Suprapubic skin (tissue), 4 donors: Measurements from ENCODE around the gene ACAA2. TPM values are rescaled to one million over a fixed set of nuclear protein-coding genes. Genes with fewer than 3 reads are reported as not detected.
A peak's percentile ranks its signal among the peaks of the same experiment; 100 is the strongest.

Experiments
- DNase-seq, 2 donors: peaks; one replicate each; pipeline ENCODE4 v3.0.0-alpha.2; 2019; ENCODE audit warnings: low spot score in 2 of 2
- H3K27ac ChIP-seq: fragments of 200-600 bp; sonication (generic); one replicate; pipeline ENCODE4 v1.5.1; 2019
- H3K27me3 ChIP-seq: fragments of 200-600 bp; sonication (generic); one replicate; pipeline ENCODE4 v1.5.1; 2019
- H3K36me3 ChIP-seq: fragments of 200-600 bp; sonication (generic); one replicate; pipeline ENCODE4 v1.5.1; 2019
- H3K4me1 ChIP-seq: fragments of 200-600 bp; sonication (generic); one replicate; pipeline ENCODE4 v1.5.1; 2019
- H3K4me3 ChIP-seq: fragments of 200-600 bp; sonication (generic); one replicate; pipeline ENCODE4 v1.5.1; 2019; ENCODE audit warnings: mild to moderate bottlenecking
- H3K9me3 ChIP-seq: fragments of 200-600 bp; sonication (generic); one replicate; pipeline ENCODE4 v1.5.1; 2019
- EP300 ChIP-seq: sonication (generic); formaldehyde crosslinking; IDR thresholded peaks from one replicate; pipeline ENCODE4 v1.6.1; 2017; ENCODE audit warnings: antibody characterized with exemption
- POLR2A ChIP-seq, 2 donors: fragments of 450-650 bp; IDR thresholded peaks; one replicate each; pipeline ENCODE4 v1.6.1; 2017; ENCODE audit warnings: antibody characterized with exemption in 2 of 2, mild to moderate bottlenecking in 2 of 2, moderate library complexity in 2 of 2
- POLR2AphosphoS5 ChIP-seq, 3 donors: sonication (generic); formaldehyde crosslinking; IDR thresholded peaks; one replicate each; pipeline ENCODE4 v1.6.1; 2017; ENCODE audit warnings: antibody characterized with exemption in 3 of 3
- WGBS: methylation state at CpG from one replicate; pipeline ENCODE4 v1.1.5; 2018; 5-methylcytosine and 5-hydroxymethylcytosine counted together
- total RNA-seq, 4 donors: library from RNA; depleted of rRNA; stranded (reverse); fragments of >200 nt; gene quantifications; one replicate each; pipeline ENCODE4 v1.1.0, GENCODE V29; 2016
- TF ChIP-seq, protein P1 (sequence below), 2 donors: fragments of 200-600 bp in 1 of 2; fragments of 450-650 bp in 1 of 2; sonication (generic) in 1 of 2; IDR thresholded peaks; one replicate each; pipeline ENCODE4 v1.5.1; 2016 to 2019; ENCODE audit warnings: antibody characterized with exemption in 2 of 2, mild to moderate bottlenecking in 1 of 2, moderate library complexity in 1 of 2

ACAA2 gene
- total RNA-seq, 4 donors from 2014 or later, result 22.0 to 40.6 (median 27.9) TPM

DNA sequence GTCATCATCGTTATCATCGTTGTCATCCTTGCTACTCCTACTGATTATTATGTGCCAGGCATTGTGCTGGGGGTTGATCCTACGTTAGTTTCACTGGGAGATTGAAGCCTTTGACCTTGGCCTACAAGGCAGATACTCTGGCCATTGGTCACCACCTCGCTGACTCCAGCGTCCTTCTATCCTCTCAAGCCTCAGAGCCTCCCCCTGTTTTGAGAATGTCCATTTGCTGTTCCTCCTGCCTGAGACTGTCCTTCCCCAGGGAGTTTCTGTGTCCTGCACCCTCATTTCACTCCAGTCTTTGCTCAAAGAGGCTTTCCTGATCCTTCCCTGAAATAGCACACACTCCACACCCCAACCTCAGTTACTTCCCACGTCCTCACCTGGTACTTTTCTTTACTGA lies 57.8 kb downstream of the ACAA2 start:
- Histone ChIP-seq H3K9me3 (no peaks in the 10 kb centered on the region), H3K36me3 (no peaks in the 10 kb centered on the region), H3K27me3 (peaks cover 12% of the 10 kb centered on the region), H3K4me3 (no peak overlapping the region), H3K4me1 (no peaks in the 10 kb centered on the region), H3K27ac (no peak overlapping the region)
- DNase-seq, result peak in 1 of 2 donors; percentile 37
- TF ChIP-seq, protein P1, sequence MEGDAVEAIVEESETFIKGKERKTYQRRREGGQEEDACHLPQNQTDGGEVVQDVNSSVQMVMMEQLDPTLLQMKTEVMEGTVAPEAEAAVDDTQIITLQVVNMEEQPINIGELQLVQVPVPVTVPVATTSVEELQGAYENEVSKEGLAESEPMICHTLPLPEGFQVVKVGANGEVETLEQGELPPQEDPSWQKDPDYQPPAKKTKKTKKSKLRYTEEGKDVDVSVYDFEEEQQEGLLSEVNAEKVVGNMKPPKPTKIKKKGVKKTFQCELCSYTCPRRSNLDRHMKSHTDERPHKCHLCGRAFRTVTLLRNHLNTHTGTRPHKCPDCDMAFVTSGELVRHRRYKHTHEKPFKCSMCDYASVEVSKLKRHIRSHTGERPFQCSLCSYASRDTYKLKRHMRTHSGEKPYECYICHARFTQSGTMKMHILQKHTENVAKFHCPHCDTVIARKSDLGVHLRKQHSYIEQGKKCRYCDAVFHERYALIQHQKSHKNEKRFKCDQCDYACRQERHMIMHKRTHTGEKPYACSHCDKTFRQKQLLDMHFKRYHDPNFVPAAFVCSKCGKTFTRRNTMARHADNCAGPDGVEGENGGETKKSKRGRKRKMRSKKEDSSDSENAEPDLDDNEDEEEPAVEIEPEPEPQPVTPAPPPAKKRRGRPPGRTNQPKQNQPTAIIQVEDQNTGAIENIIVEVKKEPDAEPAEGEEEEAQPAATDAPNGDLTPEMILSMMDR (IDR thresholded peaks at IDR 0.05), result no peak
- TF ChIP-seq EP300, result no peak
- TF ChIP-seq POLR2AphosphoS5 (IDR thresholded peaks at IDR 0.05), result no peak
- no peak for TF ChIP-seq POLR2A (IDR thresholded peaks at IDR 0.05)
- 95% methylated on average over 6 of the region's 6 CpGs for WGBS

DNA sequence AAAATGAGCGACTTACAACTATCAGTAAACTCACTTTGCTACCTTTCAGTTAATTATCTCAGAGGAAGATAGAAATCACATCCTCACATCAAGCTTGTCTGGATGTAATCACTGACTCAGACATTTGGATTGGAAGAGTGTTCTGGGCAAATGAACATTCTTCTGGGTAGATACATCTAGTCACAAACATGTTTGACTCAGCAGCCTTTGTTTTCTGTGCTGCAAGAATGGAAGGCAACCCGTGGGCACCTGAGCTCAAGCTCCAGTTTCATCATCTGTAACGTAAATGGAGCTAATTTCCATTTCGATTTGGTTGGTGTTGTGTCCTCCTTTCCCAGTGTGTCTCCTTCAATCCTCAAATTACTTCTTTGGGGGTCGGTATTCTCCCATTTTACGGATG lies 58.5 kb downstream of the ACAA2 start:
- 94% methylated on average over 6 of the region's 6 CpGs for WGBS
- H3K27ac ChIP-seq, result no peak overlapping the region
- no peak for DNase-seq
- H3K9me3 ChIP-seq, result no peaks in the 10 kb centered on the region
- no peaks in the 10 kb centered on the region for H3K36me3 ChIP-seq
- H3K4me1 ChIP-seq, result no peaks in the 10 kb centered on the region
- TF ChIP-seq POLR2AphosphoS5 (IDR thresholded peaks at IDR 0.05) (no peak), EP300 (no peak), POLR2A (IDR thresholded peaks at IDR 0.05) (no peak)
- TF ChIP-seq, protein P1 (IDR thresholded peaks at IDR 0.05), result no peak
- peaks cover 12% of the 10 kb centered on the region for H3K27me3 ChIP-seq
- H3K4me3 ChIP-seq, result no peak overlapping the region

DNA sequence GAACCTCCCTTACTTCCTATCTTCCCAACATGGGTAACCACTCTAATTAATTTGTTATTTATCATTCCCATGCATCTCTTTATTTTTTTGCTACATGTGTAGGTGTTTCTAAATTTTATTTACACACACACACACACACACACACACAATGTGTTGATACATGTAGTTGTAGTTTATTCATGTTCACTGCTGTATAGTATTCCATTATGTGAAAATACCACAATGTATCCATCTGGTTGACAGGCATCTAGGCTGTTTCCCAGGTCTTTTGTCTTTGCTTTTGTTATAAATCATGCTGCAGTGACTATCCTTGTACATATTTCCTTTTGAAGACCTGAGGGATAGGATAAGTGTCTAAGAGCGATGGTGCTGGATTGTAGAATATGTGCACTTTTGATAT lies 59.7 kb downstream of the ACAA2 start:
- Histone ChIP-seq H3K9me3 (no peaks in the 10 kb centered on the region), H3K4me1 (no peaks in the 10 kb centered on the region), H3K27me3 (peaks cover 12% of the 10 kb centered on the region), H3K36me3 (no peaks in the 10 kb centered on the region), H3K27ac (no peak overlapping the region), H3K4me3 (no peak overlapping the region)
- WGBS, result 97% methylated on average over 1 of the region's 1 CpG
- TF ChIP-seq, protein P1 (IDR thresholded peaks at IDR 0.05), result no peak
- no peak for TF ChIP-seq POLR2A (IDR thresholded peaks at IDR 0.05)
- no peak for TF ChIP-seq EP300
- no peak for TF ChIP-seq POLR2AphosphoS5 (IDR thresholded peaks at IDR 0.05)
- no peak for DNase-seq

DNA sequence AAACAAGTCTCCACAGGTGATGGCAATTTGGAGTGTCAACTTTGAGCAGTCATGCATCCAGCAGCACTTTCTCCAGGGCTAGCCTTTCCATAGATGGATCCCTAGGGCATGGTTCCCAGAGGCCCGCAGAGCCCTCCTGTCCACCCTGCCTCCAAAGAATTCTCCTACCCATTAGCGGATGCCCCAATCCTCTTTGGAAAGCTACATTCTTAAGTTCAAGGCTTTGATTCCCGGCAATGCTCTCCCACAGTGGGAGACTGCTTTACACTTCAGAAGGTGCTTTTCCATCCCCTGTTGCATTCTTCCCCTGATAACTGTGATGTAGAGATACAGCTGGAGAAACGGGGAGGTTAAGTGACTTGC lies 61.3 kb downstream of the ACAA2 start:
- peaks cover 12% of the 10 kb centered on the region for H3K27me3 ChIP-seq
- DNase-seq, result no peak
- WGBS, result 57% methylated on average over 4 of the region's 4 CpGs
- no peaks in the 10 kb centered on the region for H3K9me3 ChIP-seq
- no peak overlapping the region for H3K27ac ChIP-seq
- H3K36me3 ChIP-seq, result no peaks in the 10 kb centered on the region
- TF ChIP-seq EP300, result no peak
- TF ChIP-seq POLR2A (IDR thresholded peaks at IDR 0.05), result no peak
- TF ChIP-seq POLR2AphosphoS5 (IDR thresholded peaks at IDR 0.05), result no peak
- TF ChIP-seq, protein P1 (IDR thresholded peaks at IDR 0.05), result no peak
- no peak overlapping the region for H3K4me3 ChIP-seq
- H3K4me1 ChIP-seq, result no peaks in the 10 kb centered on the region

DNA sequence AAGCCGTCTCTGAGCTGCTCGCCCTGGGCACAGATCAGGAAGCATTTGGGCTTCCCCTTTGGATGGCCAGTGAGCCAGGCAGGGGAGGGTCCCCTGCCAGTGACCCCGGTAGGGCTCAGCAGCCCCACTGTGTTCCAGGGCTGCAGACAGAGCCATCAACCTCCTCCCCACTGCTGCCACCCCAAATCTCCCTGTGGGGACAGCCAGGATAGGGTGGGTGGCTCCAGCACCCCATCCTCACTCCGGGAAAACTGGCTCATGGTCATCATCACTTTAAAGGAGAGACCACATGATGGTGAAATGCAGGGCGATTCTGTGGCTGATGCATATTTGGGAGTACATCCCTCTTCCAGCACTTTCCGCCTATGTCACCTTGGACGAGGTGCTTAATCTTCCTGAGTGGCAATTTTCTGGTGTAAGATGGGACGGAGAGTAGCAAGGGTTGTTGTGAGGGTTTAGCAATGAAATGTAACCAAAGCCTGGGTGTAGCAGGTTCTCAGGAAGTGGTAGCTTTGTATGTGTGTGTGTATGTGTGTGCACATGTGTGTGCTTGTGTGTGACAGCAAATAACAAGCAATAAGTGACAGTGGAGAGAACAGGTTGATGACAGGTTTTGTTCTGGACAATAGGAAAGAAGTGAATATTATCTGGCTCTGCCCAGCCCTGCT lies 61.8 kb downstream of the ACAA2 start:
- no peaks in the 10 kb centered on the region for H3K4me1 ChIP-seq
- H3K4me3 ChIP-seq, result no peak overlapping the region
- H3K9me3 ChIP-seq, result no peaks in the 10 kb centered on the region
- TF ChIP-seq, protein P1 (IDR thresholded peaks at IDR 0.05), result no peak
- no peak for TF ChIP-seq POLR2A (IDR thresholded peaks at IDR 0.05)
- no peak for TF ChIP-seq POLR2AphosphoS5 (IDR thresholded peaks at IDR 0.05)
- no peak for TF ChIP-seq EP300
- H3K27ac ChIP-seq, result no peak overlapping the region
- WGBS, result 71% methylated on average over 8 of the region's 8 CpGs
- H3K36me3 ChIP-seq, result no peaks in the 10 kb centered on the region
- H3K27me3 ChIP-seq, result peaks cover 12% of the 10 kb centered on the region
- peak in 1 of 2 donors; percentile 56 for DNase-seq
